ENCODE measurements around the gene RPTOR.

DNA sequence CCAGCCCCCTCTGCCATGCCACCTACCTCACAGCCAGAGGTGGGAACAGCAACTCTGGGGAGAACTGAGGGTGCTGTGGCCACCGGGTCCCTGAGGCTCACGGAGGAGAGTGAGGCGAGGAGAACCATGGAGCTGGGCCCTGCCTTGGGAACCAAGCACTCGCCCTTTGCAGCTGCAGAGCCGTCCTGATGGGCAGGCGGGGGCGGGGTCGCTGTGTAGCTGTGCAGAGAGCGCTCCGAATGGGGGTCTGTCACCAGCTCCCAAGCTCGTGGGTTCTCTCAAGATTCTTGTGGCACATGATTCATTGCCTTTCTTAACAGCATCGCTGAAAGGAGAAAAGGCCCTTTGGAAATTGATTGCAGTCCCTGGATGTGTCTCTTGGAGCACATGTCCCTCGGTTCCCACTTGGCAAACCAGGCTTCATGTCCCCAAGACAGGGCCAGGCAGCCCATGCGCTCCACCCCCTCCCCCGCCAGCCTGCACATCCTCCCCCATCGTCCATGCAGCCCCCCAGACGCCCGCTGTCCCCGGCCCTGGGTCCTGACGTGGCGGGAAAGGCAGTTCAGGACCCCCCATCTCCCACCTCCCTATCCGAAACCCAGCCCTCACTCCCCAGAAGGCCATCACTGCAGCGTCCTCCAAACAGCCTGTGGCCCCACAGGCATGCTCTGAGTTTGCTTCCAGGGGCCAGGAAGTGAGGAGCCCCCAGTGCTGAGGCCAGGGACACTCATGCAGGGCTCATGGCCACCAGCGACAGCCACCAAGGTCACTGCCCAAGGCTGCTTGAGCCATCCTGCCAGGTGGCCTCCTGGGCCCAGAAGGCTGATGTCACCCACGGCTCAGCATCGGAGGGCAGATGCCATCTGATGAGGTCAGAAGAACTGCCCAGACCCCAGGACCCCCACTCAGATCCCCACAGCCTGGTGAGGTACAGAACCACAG is 426.4 kb downstream of the RPTOR start:
- TF ChIP-seq, protein P1, sequence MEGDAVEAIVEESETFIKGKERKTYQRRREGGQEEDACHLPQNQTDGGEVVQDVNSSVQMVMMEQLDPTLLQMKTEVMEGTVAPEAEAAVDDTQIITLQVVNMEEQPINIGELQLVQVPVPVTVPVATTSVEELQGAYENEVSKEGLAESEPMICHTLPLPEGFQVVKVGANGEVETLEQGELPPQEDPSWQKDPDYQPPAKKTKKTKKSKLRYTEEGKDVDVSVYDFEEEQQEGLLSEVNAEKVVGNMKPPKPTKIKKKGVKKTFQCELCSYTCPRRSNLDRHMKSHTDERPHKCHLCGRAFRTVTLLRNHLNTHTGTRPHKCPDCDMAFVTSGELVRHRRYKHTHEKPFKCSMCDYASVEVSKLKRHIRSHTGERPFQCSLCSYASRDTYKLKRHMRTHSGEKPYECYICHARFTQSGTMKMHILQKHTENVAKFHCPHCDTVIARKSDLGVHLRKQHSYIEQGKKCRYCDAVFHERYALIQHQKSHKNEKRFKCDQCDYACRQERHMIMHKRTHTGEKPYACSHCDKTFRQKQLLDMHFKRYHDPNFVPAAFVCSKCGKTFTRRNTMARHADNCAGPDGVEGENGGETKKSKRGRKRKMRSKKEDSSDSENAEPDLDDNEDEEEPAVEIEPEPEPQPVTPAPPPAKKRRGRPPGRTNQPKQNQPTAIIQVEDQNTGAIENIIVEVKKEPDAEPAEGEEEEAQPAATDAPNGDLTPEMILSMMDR (IDR thresholded peaks at IDR 0.05), result peak in 1 of 6 experiments; percentile 0
- no peak for TF ChIP-seq POLR2AphosphoS5 (IDR thresholded peaks at IDR 0.05)

Measured in upper lobe of left lung (tissue), 4 donors.